Daoy (cell line): ENCODE results near the gene EEA1. TPM values are rescaled to one million over a fixed set of nuclear protein-coding genes. Genes with fewer than 3 reads are reported as not detected.
A peak's percentile ranks its signal among the peaks of the same experiment; 100 is the strongest.
"Not testable (repeated sequence)": the region's sequence is repeated elsewhere in the genome, so short reads cannot be mapped to it uniquely, and the experiment has no call there.

Experiments
- DNase-seq: peaks from one replicate; pipeline ENCODE4 v3.0.0-alpha.2; 2015; ENCODE audit warnings: low read depth
- total RNA-seq: library from RNA; depleted of rRNA; stranded (reverse); fragments of >200 nt; shearing (Covaris generic); gene quantifications from 2 replicates; pipeline ENCODE4 v1.2.3, GENCODE V29; 2014

Gene EEA1
- total RNA-seq, 1 experiment from 2014 or later, result 10.6 TPM

GRCh38 chr12:92753976-92754885 is 174.9 kb downstream of the EEA1 start:
- DNase-seq, result peak; percentile 54

GRCh38 chr12:92749691-92750090 is 179.4 kb downstream of the EEA1 start:
- DNase-seq, result not testable (repeated sequence)

GRCh38 chr12:92747151-92747550 is 181.9 kb downstream of the EEA1 start:
- no peak for DNase-seq

- DNase-seq, result peak; percentile 98
Measured at GRCh38 chr12:92745856-92746550, 183.1 kb downstream of the EEA1 start.

DNA sequence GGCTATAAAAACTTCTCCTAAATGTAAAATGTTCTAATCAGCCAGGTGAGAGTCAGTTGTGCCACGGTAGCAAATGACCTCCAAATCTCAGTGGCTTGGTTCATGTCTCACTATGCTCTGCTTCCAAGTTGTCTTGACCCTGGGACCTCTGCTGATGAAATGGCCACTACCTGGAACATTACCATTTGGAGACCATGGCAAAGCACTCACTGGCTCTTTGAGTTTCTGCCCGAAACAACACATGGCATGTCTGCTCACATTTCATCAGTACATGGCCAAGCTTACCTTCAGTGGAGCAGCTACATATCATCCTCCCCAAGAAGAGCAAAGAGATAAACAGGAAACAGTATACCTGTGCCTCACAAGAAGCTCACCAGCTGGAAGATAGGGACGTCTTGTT is 186.1 kb downstream of the EEA1 start:
- DNase-seq, result no peak

- DNase-seq, result no peak
Measured at GRCh38 chr12:92740411-92740810, 188.7 kb downstream of the EEA1 start.

- peak; percentile 14 for DNase-seq
Measured at GRCh38 chr12:92739113-92739512, 190.0 kb downstream of the EEA1 start.

DNA sequence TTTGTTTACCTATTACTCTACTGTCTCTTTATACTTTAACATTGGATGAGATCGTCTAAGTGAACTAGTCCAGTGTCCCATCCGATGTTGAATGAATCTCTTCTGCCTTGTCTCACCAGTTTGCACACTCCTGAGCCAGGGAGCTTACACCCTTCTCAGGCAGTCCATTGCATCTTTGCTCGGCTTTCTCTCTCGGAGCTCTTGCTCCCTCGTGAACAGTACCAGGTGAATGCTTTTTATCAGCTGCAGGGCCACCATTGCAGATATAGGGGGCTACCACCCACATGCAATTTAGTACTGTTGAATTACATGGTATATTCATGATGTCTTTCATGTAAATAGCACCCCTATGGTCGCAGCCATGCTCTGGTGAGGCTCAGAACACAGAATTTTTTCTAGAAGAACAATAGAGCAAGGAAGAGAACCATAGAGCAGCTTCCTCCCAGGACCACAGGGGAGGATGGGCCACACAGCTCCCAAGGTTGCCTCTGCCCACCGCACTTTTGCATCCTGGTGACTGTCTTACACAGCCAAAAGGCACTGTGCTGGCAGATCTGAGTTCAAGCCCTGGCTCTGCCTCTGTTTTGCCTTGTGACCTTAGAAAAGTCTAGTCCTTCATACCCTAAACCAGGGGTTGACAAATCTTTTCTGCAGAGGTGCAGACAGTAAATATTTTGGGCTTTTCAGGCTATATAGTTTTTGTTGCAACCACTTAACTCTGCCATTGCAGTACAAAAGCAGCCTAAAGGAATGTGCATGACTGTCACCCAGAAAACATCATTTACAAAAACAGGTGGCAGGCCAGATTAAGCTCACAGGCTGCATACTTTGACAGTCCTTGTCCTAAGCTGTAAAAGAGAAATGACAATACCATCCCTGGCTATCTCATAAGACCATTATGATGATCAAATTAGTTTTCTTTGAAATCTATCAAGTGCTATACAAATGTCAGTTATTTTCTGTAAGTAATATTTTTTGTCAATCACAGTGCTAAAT is 190.9 kb downstream of the EEA1 start:
- DNase-seq, result no peak

- no peak for DNase-seq
Measured at GRCh38 chr12:92736605-92737004, 192.5 kb downstream of the EEA1 start.

GRCh38 chr12:92735131-92735721 is 193.9 kb downstream of the EEA1 start:
- DNase-seq, result peak; percentile 81

DNA sequence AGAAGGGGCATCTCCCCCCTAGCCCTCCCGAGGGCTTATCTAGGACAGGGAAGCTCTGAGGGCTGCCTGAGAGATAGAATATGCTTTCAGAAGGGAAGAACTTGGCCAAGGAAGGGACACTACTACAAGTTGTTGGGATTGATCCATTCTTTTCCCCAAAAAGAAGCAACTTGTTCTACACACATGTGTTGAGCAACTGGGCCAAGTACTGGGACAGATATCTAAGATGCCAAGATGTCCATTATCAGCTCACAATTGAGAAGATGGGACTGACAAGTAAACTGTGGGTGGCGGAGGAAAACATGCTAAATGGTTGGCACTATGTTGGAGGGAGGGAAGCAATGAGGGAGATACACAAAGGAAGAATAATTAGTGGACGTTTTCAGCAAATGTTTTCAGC is 195.4 kb downstream of the EEA1 start:
- DNase-seq, result no peak

DNA sequence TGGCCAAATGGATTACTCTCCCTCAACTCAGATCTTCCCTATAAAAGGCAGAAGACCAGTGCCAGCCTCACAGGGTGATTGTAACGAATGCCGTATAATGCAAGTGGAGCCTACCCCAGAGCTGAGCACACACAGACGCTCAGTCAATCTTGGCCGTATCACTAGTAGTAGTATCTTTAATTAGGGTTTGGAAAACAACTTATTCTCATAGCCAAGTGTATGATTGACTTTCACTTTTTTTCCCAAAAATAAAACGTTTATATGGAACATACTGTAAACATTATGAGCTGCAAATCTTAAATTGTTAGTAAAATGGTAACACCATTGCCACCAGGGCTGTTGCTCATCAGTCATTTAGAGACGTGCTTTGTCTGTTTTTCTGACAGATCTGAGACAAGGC is 195.9 kb downstream of the EEA1 start:
- DNase-seq, result no peak

DNA sequence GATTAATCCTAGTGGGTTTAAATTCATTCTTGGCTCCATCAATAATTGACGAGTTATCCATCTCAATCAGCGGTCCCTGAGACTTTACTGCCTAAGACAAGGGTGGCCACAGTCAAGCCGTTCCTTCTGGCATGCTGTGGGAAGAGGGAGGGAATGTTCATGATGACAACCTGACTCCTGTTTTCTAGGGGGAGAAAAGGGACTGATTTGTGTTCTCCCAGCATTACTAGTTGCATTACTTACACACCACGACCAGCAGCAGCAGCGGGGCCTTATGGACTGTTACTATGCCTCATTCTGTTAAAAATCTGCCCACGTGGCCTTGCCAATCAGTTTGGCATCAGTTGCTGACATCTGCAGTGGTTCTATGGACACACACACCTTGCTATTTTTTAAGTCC is 196.4 kb downstream of the EEA1 start:
- DNase-seq, result no peak

- no peak for DNase-seq
Measured at GRCh38 chr12:92732216-92732615, 196.9 kb downstream of the EEA1 start.

- DNase-seq, result no peak
Measured at GRCh38 chr12:92730758-92731157, 198.3 kb downstream of the EEA1 start.

DNA sequence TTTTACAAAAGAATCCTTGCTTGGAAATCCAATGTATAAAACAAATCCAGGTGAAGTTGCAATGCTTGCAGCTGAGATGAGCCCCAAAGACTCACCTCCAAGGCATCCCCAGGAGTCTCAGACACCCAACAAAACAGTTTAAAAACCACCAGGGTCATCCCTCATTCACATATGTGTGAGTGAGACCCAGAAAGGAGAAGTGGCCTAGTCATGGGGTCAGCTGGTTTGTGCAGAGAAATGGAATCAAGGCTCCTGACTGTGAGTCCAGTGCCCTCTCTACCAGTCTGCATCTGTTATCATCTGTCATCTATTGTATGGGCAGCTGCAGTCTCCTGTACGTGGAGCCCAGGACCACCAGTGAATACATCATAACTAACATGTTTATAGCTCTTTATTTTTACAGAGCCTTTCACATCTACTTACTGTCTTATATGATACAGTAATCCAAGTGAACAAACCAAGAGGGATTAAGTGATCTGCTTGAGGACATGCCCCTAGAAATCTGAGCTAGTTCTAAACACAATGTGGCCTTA is 199.3 kb downstream of the EEA1 start:
- DNase-seq, result no peak

DNA sequence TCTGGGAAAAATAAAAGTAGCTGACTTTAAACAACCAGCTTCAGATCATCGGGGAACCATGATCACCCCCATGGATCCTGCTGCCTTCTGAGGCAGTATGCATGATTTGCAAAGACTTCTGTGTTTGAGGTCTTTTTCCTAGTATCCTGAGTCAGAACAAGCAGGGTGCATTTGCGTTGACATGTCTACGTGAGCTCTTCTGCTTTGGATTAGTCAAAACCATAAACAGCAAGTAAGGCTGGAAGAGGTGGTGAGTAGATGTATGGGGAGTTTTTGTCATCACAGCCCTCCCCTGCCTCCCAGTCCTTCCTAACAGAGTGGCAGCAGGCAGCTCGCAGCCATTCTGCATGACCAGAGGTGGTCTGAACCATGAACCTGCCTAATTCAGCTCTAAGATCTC is 202.2 kb downstream of the EEA1 start:
- no peak for DNase-seq

- DNase-seq, result no peak
Measured at GRCh38 chr12:92722897-92723296, 206.2 kb downstream of the EEA1 start.

GRCh38 chr12:92721656-92722055 is 207.4 kb downstream of the EEA1 start:
- DNase-seq, result no peak

DNA sequence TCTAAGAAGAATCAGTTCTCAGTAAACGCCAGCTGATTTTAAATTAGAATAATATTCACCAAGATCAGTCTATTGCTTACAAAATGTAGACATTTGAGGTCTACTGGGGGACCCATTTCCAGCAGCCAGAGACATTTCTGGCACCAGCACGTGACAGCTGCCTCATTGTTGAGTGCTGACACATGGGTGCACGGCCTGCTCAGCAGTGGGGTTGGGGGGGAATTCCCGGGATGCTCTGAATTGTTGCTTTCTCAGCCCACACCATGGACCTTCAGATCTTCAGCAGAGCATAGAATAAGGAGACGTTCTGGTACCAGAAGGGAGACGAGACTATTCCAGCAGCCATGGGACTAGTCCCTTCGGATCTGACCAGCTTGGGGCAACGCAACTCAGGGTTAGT is 208.0 kb downstream of the EEA1 start:
- peak; percentile 9 for DNase-seq
